ENCODE data around the gene MYO9B.

DNA sequence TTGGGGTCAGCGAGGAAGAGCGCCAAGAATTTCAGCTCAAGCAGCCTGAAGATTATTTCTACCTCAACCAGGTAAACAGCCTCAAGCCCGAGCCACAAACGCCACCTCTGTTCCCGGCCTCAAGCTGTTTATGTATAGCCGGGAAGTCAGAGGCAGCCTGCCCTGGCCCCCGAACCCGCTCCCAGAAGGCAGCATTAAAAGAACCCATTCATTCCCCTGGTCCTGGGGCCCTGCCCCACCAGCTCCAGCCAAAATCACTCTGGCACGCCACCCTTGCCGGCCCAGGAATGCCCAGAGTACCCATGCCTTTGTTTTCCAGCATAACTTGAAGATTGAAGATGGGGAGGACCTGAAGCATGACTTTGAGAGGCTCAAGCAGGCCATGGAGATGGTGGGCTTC is 78.4 kb downstream of the MYO9B start:
- TF ChIP-seq, protein P1, sequence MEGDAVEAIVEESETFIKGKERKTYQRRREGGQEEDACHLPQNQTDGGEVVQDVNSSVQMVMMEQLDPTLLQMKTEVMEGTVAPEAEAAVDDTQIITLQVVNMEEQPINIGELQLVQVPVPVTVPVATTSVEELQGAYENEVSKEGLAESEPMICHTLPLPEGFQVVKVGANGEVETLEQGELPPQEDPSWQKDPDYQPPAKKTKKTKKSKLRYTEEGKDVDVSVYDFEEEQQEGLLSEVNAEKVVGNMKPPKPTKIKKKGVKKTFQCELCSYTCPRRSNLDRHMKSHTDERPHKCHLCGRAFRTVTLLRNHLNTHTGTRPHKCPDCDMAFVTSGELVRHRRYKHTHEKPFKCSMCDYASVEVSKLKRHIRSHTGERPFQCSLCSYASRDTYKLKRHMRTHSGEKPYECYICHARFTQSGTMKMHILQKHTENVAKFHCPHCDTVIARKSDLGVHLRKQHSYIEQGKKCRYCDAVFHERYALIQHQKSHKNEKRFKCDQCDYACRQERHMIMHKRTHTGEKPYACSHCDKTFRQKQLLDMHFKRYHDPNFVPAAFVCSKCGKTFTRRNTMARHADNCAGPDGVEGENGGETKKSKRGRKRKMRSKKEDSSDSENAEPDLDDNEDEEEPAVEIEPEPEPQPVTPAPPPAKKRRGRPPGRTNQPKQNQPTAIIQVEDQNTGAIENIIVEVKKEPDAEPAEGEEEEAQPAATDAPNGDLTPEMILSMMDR (conservative IDR thresholded peaks at IDR 0.05; ENCODE audit: low read length): no peak
- no peak for TF ChIP-seq EZH2phosphoT487 (IDR thresholded peaks at IDR 0.05; ENCODE audit: borderline replicate concordance)
